Fibroblast of mammary gland (primary cell): ENCODE results near the gene SRY.
"Not testable (repeated sequence)": the region's sequence is repeated elsewhere in the genome, so short reads cannot be mapped to it uniquely, and the experiment has no call there.

ENCODE experiments used
- DNase-seq: peaks from one replicate; pipeline ENCODE4 v3.0.0-alpha.2; 2010; ENCODE audit warnings: low read depth
- H3K4me3 ChIP-seq: 2 replicates; pipeline ENCODE4 v1.5.1; 2011; ENCODE audit warnings: low read depth, mild to moderate bottlenecking, low read length, moderate library complexity; ENCODE audit not compliant: control insufficient read depth
- CTCF ChIP-seq: conservative IDR thresholded peaks from 2 replicates; pipeline ENCODE4 v1.5.1; 2011; ENCODE audit warnings: low read depth, low read length, inconsistent platforms; ENCODE audit not compliant: control insufficient read depth, insufficient read depth

SRY gene

GRCh38 chrY:2787600-2787999 is at the start of gene SRY:
Gene SRY (minus strand): TSS chrY:2787682. CDS start chrY:2787603, 79 bp downstream.
- DNase-seq = no peak
- TF ChIP-seq CTCF = no peak
- no peak within 1 kb of the TSS for H3K4me3 ChIP-seq

GRCh38 chrY:2837078-2837477 is 49.6 kb upstream of the SRY start:
- no peak overlapping the region for H3K4me3 ChIP-seq
- no peak for DNase-seq
- TF ChIP-seq CTCF = no peak

- no peak for TF ChIP-seq CTCF
- no peak for DNase-seq
- H3K4me3 ChIP-seq = no peak overlapping the region
Measured at GRCh38 chrY:2835230-2835629, 47.7 kb upstream of the SRY start.

- no peak overlapping the region for H3K4me3 ChIP-seq
- DNase-seq = no peak
- TF ChIP-seq CTCF = no peak
Measured at GRCh38 chrY:2828497-2828896, 41.0 kb upstream of the SRY start.

GRCh38 chrY:2824471-2824870 is 37.0 kb upstream of the SRY start:
- TF ChIP-seq CTCF = no peak
- no peak overlapping the region for H3K4me3 ChIP-seq
- DNase-seq = no peak

GRCh38 chrY:2817146-2817896 is 29.8 kb upstream of the SRY start:
- not testable (repeated sequence) for H3K4me3 ChIP-seq, DNase-seq

- no peak overlapping the region for H3K4me3 ChIP-seq
- DNase-seq = no peak
- TF ChIP-seq CTCF = no peak
Measured at GRCh38 chrY:2800246-2800645, 12.8 kb upstream of the SRY start.
